RWPE2 (cell line): ENCODE measurements around the gene KARS1.

ENCODE experiments used
- ATAC-seq: fragments of 200-7000 bp; cut with Tn5 transposase; 3 replicates; pipeline ENCODE4 v1.9.1; 2021; ENCODE audit warnings: low read depth
- DNase-seq: peaks from one replicate; pipeline ENCODE4 v3.0.0-alpha.2; 2020; ENCODE audit warnings: low spot score
- H3K27ac ChIP-seq: fragments of 450-650 bp; 2 replicates; pipeline ENCODE4 v1.5.1; 2017; ENCODE audit warnings: mild to moderate bottlenecking; ENCODE audit not compliant: poor library complexity, severe bottlenecking
- H3K27me3 ChIP-seq: fragments of 250-450 bp; sonication (Bioruptor Pico); 2 replicates; pipeline ENCODE4 v1.5.1; 2021; ENCODE audit warnings: mild to moderate bottlenecking, moderate library complexity; ENCODE audit not compliant: insufficient read depth, poor library complexity, severe bottlenecking
- H3K36me3 ChIP-seq: fragments of 250-450 bp; sonication (Bioruptor Pico); 2 replicates; pipeline ENCODE4 v1.5.1; 2020; ENCODE audit warnings: low read depth, mild to moderate bottlenecking, moderate library complexity
- H3K4me1 ChIP-seq: fragments of 250-450 bp; sonication (Bioruptor Pico); 2 replicates; pipeline ENCODE4 v1.5.1; 2021; ENCODE audit warnings: mild to moderate bottlenecking, moderate library complexity; ENCODE audit not compliant: insufficient read depth, poor library complexity, severe bottlenecking
- H3K4me3 ChIP-seq: fragments of 250-450 bp; sonication (Bioruptor Pico); 2 replicates; pipeline ENCODE4 v1.5.1; 2021; ENCODE audit warnings: mild to moderate bottlenecking, moderate library complexity; ENCODE audit not compliant: severe bottlenecking
- H3K9me3 ChIP-seq: fragments of 250-450 bp; sonication (Bioruptor Pico); 2 replicates; pipeline ENCODE4 v1.5.1; 2021; ENCODE audit warnings: mild to moderate bottlenecking, moderate library complexity; ENCODE audit not compliant: severe bottlenecking
- TF ChIP-seq, protein P1 (sequence below): fragments of 450-650 bp; IDR thresholded peaks from one replicate; pipeline ENCODE4 v1.5.1; 2017; ENCODE audit warnings: mild to moderate bottlenecking, moderate library complexity; ENCODE audit not compliant: poor library complexity, severe bottlenecking

Gene KARS1

DNA sequence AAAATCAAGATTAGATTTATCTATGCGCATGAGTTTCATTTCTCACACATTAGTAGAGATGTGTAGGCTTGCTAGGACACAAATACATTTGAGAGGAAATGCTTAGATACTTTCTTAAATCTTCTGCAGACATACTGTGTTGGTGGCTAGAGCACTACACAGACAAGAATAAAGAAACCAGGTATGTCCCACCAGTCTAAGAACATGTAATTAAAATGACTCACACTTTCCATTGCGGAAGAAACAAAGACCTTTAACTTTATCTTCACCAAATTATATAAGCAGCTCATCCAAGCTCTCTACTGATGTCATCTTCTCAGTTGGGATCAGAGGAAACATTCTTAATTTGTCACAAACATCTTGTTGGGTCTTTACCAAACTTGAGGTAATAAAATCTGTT lies 68.7 kb downstream of the KARS1 start:
- H3K27me3 ChIP-seq, result no peaks in the 10 kb centered on the region
- DNase-seq, result no peak
- H3K4me1 ChIP-seq, result no peaks in the 10 kb centered on the region
- H3K27ac ChIP-seq, result no peak overlapping the region
- TF ChIP-seq, protein P1, sequence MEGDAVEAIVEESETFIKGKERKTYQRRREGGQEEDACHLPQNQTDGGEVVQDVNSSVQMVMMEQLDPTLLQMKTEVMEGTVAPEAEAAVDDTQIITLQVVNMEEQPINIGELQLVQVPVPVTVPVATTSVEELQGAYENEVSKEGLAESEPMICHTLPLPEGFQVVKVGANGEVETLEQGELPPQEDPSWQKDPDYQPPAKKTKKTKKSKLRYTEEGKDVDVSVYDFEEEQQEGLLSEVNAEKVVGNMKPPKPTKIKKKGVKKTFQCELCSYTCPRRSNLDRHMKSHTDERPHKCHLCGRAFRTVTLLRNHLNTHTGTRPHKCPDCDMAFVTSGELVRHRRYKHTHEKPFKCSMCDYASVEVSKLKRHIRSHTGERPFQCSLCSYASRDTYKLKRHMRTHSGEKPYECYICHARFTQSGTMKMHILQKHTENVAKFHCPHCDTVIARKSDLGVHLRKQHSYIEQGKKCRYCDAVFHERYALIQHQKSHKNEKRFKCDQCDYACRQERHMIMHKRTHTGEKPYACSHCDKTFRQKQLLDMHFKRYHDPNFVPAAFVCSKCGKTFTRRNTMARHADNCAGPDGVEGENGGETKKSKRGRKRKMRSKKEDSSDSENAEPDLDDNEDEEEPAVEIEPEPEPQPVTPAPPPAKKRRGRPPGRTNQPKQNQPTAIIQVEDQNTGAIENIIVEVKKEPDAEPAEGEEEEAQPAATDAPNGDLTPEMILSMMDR, result no peak
- H3K9me3 ChIP-seq, result no peaks in the 10 kb centered on the region
- no peak overlapping the region for H3K4me3 ChIP-seq
- peaks cover 64% of the 10 kb centered on the region for H3K36me3 ChIP-seq
- no peak for ATAC-seq

DNA sequence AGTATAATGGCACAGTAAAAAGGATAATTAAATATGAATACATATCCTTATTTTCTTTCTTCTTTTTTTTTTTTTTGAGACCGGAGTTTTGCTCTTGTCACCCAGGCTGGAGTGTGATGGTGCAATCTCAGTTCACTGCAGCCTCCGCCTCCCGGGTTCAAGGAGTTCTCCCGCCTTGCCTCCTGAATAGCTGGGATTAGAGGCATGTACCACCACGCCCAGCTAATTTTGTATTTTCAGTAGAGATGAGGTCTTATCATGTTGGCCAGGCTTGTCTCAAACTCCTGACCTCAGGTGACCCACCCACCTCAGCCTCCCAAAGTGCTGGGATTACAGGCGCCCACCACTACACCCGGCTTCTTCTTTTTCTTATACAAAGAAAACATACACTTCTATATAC lies 69.3 kb downstream of the KARS1 start:
- ATAC-seq (no peak), DNase-seq (no peak)
- Histone ChIP-seq H3K4me1 (no peaks in the 10 kb centered on the region), H3K27me3 (no peaks in the 10 kb centered on the region), H3K4me3 (no peak overlapping the region), H3K27ac (no peak overlapping the region), H3K36me3 (peaks cover 69% of the 10 kb centered on the region), H3K9me3 (no peaks in the 10 kb centered on the region)
- TF ChIP-seq, protein P1, result no peak
